ENCODE results near the gene INTS11. TPM values are rescaled to one million over a fixed set of nuclear protein-coding genes. Genes with fewer than 3 reads are reported as not detected.
A peak's percentile ranks its signal among the peaks of the same experiment; 100 is the strongest.

Gene INTS11
- polyA plus RNA-seq, 3 donors: 85.7 to 89.1 (median 87.4) TPM

GRCh38 chr1:1287288-1288110, 37.0 kb downstream of the INTS11 start:
- DNase-seq (ENCODE audit: low read depth in 3 of 3, low spot score in 2 of 3): no peak

- no peak for DNase-seq (ENCODE audit: low read depth in 3 of 3, low spot score in 2 of 3)
Observed at GRCh38 chr1:1286313-1287261, 37.9 kb downstream of the INTS11 start.

DNA sequence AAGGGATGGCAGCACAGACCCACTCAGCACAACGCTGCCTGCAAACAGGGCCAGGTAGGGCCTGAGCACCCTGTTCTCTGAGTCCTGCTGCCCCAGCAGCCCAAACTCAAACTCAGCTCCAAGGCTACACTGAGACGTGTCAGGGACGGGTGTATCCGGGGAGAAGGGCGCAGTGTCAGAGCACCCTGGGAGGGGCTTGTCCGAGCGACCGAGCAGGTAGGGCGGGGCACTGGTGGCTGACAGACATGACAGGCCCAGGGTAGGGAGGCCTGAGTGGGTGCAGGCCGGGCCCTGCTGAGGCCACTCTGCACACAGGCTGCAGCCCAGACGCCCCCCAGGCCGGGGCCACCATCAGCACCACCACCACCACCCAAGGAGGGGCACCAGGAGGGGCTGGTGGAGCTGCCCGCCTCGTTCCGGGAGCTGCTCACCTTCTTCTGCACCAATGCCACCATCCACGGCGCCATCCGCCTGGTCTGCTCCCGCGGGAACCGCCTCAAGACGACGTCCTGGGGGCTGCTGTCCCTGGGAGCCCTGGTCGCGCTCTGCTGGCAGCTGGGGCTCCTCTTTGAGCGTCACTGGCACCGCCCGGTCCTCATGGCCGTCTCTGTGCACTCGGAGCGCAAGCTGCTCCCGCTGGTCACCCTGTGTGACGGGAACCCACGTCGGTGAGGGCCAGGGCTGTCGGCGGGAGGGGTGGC, 38.7 kb downstream of the INTS11 start:
- DNase-seq (ENCODE audit: low read depth in 3 of 3, low spot score in 2 of 3): no peak

GRCh38 chr1:1285102-1285571, 39.3 kb downstream of the INTS11 start:
- DNase-seq (ENCODE audit: low read depth in 3 of 3, low spot score in 2 of 3): no peak

DNA sequence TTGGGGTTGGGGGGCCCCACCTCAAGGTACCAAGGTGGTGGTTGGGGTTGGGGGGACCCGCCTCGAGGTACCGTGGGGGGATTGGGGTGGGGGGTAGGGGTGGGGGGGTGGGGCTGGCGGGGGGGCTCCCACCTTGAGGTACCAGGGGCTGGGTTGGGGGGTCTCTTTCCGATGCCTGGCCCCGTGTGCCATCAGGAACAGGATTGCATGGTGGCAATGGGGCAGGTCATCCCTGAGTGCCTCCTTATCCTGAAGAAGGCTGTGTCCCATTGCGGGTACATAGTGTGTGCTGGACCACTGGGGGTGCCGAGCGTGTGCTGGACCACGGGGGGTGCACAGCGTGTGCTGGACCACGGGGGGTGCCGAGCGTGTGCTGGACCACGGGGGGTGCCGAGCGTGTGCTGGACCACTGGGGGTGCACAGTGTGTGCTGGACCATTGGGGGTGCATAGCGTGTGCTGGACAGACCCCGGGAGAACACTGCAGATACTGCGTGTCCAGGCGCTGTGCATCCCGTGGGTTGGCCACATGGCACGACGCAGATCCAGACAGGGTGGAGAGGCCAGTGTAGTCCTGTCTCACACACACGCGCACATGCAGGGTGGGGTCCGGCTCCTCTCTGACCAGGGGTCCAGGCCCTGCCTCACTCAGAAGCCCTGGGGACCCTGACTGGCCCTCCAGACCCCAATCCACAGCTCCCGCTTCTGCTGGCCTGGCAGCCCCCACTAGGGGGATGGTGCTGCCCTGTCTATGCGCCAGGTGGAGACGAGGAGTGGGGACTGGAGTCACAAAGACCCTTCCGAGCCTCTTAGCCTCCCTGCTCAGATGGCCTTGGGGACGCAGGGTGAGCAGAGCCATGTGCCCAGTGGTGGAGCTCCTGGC, 40.0 kb downstream of the INTS11 start:
- DNase-seq (ENCODE audit: low read depth in 3 of 3, low spot score in 2 of 3): no peak

GRCh38 chr1:1283821-1284220, 40.6 kb downstream of the INTS11 start:
- no peak for DNase-seq (ENCODE audit: low read depth in 3 of 3, low spot score in 2 of 3)

- no peak for DNase-seq (ENCODE audit: low read depth in 3 of 3, low spot score in 2 of 3)
Observed at GRCh38 chr1:1282998-1283397, 41.5 kb downstream of the INTS11 start.

- DNase-seq (ENCODE audit: low read depth in 3 of 3, low spot score in 2 of 3): no peak
Observed at GRCh38 chr1:1281533-1282321, 42.7 kb downstream of the INTS11 start.

GRCh38 chr1:1280782-1281481, 43.5 kb downstream of the INTS11 start:
- no peak for DNase-seq (ENCODE audit: low read depth in 3 of 3, low spot score in 2 of 3)

DNA sequence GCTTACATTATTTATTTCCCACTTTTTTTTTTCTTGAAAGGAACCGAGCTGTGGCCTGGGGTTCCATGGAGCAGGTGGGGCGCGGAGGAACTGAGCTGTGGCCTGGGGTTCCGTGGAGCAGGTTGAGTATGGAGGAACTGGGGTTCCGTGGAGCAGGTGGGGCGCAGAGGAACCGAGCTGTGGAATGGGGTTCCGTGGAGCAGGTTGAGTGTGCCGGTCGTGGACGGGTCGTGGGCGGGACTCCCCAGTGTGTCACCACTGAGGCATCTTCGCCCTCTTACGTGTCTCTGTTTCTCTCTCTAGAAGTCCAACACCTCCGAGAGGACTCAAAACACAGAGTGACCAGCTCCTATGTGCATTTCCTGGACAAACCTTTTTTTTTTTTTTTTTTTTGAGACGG, 45.4 kb downstream of the INTS11 start:
- DNase-seq (ENCODE audit: low read depth in 3 of 3, low spot score in 2 of 3): no peak

DNA sequence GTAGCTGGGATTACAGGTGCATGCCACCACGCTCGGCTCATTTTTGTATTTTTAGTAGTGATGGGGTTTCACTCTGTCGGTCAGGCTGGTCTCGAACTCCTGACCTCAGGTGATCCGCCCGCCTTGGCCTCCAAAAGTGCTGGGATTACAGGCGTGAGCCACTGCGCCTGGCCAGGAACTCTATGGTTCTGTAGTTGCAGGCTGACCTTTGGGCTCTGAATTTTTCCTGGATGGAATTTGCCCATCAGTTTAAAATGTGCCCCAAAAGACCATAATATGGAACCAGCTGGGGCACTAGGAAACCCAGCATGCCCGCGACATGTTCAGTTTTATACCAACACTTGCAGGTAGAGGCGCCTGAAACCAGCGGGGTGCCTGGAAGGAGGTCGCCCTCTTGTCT, 45.8 kb downstream of the INTS11 start:
- no peak for DNase-seq (ENCODE audit: low read depth in 3 of 3, low spot score in 2 of 3)

GRCh38 chr1:1275836-1276235, 48.6 kb downstream of the INTS11 start:
- DNase-seq (ENCODE audit: low read depth in 3 of 3, low spot score in 2 of 3): no peak

DNA sequence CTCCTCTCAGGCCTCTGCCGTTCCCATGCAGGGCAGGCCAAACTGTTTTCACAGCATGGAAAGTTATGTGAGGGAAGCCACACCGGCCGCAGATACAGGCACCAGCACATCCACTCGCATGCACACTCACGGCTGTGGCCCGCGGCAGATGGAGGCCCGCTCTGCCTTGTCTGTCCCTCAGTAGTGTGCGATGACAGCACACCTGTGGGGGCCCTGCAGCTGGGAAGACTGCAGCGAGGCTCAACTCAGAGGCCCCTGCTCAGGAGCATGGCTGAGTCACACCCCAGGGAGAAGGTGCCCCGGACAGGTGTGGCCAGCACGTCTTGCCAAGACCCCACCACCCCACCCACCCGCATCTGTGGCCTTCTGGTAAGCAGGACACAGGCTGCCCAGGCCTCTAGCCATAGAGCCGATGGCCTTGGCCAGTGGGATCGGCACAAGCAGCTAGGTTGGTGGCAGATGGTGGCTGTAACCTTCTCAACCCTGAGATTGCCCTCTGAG, 49.5 kb downstream of the INTS11 start:
- no peak for DNase-seq (ENCODE audit: low read depth in 3 of 3, low spot score in 2 of 3)

GRCh38 chr1:1274299-1274930, 50.0 kb downstream of the INTS11 start:
- DNase-seq (ENCODE audit: low read depth in 3 of 3, low spot score in 2 of 3): no peak

GRCh38 chr1:1273512-1274298, 50.8 kb downstream of the INTS11 start, which contains the start of gene UBE2J2:
Gene UBE2J2 (minus strand): TSS chr1:1273854. CDS start chr1:1267992, 5,862 bp downstream.
- peak; percentile 33 to 76 (median 75) for DNase-seq (ENCODE audit: low read depth in 3 of 3, low spot score in 2 of 3)

DNA sequence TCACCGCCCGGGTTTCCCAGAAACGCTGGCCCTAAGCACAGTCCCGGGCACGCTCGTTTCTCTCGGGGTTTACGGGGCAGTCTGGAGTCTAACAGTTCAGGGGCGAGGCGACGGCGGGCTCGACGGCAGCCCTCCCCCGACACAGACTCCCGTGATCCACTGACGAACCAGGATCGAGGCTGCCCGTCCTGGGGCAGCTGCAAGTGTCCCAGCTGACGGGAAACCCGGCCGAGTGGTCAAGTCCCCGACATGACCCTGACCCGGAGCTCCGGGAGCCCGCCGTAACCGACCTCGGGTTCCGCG, 51.3 kb downstream of the INTS11 start:
- no peak for DNase-seq (ENCODE audit: low read depth in 3 of 3, low spot score in 2 of 3)

All from right renal cortex interstitium (tissue), 3 donors.